Stimulated activated CD4-positive, alpha-beta T cell treated with anti-CD3 and anti-CD28 coated beads, Interleukin-1b, Interleukin-23, amount 100 ng/mL, for 1 hour (primary cell): ENCODE data around the gene CAMP.
"Not testable (repeated sequence)": the region's sequence is repeated elsewhere in the genome, so short reads cannot be mapped to it uniquely, and the experiment has no call there.

Experiments
- DNase-seq, 2 donors: peaks; one replicate each; pipeline ENCODE4 v3.0.0-alpha.2; 2020; ENCODE audit warnings: low read depth in 2 of 2

The CAMP gene

DNA sequence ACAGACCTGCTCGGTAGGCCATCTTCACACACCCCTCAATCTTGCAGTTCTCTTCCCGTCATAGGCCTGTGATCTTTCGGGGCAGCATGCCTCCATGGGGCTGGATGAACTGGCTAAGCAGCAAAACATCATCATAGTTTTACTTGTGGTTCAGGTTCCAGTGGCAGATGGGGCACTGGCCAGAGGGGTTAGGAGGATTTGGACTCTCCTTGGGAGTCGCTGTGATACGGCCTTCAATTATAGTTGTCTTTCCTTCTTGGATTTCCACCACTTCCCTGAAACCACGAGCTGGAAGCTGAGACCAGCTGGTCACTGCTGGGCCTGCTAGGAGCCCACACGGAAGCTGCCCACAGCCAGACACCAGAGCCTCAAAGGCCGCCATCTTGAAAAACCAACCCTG, 33.3 kb downstream of the CAMP start:
- no peak for DNase-seq

DNA sequence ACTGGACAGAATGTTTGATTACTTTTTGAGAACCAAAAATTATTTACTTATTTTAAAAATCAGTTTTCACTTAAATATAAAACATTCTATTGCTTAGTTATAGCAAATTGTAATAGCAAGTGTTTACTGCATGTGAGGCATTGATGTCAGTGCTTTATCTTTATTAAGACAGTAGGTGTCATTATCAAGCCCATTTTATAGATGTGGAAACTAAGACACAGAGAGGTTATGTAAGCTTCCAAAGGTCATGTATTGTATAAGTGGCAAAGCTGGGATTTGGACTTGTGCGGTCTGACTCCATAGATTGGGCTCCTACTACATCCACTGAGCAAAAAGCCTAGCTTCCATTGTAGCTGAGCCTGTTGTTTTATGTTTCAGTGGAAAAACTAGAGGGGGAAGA, 35.2 kb downstream of the CAMP start:
- DNase-seq = no peak

GRCh38 chr3:48267782-48268181, 44.5 kb downstream of the CAMP start:
- DNase-seq = no peak

- peak; percentile 56 to 60 for DNase-seq
Observed at GRCh38 chr3:48268381-48268935, 45.2 kb downstream of the CAMP start.

DNA sequence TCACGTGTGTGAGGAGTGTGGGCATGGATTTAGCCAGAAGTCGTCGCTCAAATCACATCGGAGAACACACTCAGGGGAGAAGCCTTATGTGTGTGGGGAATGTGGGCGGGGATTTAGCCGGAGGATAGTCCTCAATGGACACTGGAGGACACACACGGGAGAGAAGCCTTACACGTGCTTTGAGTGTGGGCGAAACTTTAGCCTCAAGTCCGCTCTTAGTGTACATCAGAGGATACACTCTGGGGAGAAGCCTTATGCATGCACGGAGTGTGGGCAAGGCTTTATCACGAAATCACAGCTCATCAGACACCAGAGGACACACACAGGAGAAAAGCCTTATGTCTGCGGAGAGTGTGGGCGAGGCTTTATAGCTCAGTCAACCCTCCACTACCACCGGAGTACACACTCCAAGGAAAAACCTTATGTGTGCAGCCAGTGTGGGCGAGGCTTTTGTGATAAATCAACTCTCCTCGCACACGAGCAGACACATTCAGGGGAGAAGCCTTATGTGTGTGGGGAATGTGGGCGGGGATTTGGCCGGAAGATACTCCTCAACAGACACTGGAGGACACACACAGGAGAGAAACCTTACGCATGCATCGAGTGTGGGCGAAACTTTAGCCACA, 45.8 kb downstream of the CAMP start:
- DNase-seq = no peak

DNA sequence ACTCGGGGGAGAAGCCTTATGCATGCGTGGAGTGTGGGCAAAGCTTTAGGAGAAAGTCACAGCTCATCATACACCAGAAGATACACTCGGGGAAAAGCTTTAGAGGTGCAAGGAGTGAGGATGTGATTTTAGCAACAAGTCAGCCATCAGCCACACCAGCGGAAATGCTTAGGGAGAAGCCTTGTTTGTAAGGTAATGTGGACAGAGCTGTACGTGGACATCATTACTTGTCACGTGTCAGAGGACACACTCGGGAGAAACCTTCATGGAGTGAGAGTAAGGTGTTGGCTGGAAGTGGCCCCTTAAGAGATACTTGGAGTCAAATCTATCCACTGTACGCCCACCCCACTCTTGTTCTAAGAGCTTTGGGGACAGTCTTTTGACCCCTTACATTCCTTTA, 46.3 kb downstream of the CAMP start:
- no peak for DNase-seq

- DNase-seq = no peak
Observed at GRCh38 chr3:48270306-48270705, 47.0 kb downstream of the CAMP start.

GRCh38 chr3:48271223-48271622, 47.9 kb downstream of the CAMP start:
- not testable (repeated sequence) for DNase-seq

DNA sequence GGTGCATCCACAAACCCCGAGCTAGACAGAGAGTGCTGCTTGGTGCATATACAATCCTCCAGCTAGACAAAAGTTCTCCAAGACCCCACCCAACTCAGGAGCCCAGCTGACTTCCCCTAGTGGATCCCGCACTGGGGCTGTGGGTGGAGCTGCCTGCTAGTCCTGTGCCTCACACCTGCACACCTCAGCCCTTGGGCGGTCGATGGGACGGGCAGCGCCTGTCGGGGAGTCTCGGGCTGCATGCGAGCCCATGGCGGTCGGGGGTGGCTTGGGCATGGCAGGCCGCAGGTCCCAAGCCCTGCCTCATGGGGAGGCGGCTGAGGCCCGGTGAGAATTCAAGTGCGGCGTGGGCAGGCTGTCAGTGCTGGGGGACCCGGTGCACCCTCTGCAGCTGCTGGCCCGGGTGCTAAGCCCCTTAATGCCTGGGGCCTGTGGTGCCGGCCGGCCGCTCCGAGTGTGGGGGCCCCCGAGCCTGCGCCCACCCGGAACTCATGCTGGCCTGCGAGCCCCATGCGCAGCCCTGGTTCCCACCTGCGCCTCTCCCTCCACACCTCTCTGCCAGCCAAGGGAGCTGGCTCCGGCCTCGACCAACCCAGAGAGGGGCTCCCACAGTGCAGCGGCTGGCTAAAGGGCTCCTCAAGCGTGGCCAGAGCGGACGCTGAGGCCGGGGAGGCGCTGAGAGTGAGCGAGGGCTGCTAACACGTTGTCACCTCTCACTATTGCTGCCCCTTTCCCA, 48.6 kb downstream of the CAMP start:
- no peak for DNase-seq

DNA sequence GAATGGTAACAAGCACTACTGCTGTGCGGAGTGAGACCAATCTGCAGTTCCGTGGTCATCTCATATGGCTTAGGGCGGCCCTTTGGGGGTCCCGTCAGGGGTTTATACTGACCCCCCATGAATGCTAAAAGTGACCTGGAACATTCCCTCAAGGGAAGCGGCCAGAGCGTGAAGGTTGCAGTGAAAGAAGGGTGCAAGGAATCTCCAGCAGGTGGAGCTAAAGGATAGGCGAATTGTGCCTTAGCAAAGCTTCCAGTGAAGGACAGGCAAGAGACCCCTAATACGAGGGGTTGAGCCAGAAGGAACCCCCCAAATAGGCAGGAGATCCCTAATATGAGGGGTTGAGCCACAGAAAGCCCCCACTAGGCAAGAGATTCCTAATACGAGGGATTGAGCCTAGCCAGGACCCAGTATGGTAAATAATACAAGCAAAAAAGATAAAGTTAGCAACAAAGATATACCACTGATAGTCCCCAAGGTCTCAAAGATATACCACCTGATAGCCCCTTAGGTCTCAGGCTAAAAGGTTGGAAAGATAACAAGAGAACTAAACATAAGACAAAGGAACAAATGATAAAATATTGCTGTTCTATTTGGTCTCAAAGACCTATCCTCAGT, 50.4 kb downstream of the CAMP start:
- peak in 1 of 2 donors; percentile 16 for DNase-seq

DNA sequence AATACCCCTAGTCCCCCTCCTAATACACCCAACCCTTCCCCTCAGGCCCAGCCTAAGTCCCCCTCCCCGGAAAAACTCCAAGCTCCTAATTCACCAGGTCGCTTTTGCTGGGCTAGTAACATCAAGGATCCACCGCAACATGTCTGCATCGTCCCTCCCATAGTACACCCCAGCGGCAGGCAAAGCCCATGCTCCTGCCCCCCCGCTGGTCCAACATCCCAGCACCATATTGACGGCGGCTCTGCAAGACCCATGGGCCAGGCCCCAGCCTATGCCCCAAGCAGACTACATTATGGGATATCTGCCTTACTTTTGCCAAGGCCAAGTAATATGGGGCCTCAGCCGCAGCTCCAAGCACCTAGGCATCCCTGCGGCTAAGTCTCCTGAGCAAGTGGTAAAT, 51.2 kb downstream of the CAMP start:
- DNase-seq = no peak
